Neural cell (in vitro differentiated cells): ENCODE measurements around the gene INA.

Source experiments
- CTCF ChIP-seq: fragments of 450-650 bp; IDR thresholded peaks from 2 replicates; pipeline ENCODE4 v1.5.1; 2014; ENCODE audit warnings: antibody characterized with exemption, mild to moderate bottlenecking, moderate library complexity; ENCODE audit not compliant: poor library complexity, severe bottlenecking
- EP300 ChIP-seq: fragments of 450-650 bp; conservative IDR thresholded peaks from 2 replicates; pipeline ENCODE4 v1.6.1; 2014; ENCODE audit warnings: antibody characterized with exemption, mild to moderate bottlenecking, moderate library complexity; ENCODE audit not compliant: poor library complexity, severe bottlenecking
- EZH2 ChIP-seq: fragments of 200-600, 300-800 bp; shearing (Covaris generic), sonication (generic); IDR thresholded peaks from 2 replicates; pipeline ENCODE4 v1.6.1; 2014; ENCODE audit warnings: antibody characterized with exemption, low read length, borderline replicate concordance, mild to moderate bottlenecking; ENCODE audit not compliant: insufficient read depth, poor library complexity, severe bottlenecking
- RAD21 ChIP-seq: fragments of 450-650 bp; conservative IDR thresholded peaks from 2 replicates; pipeline ENCODE4 v1.6.1; 2014; ENCODE audit warnings: antibody characterized with exemption, mild to moderate bottlenecking, moderate library complexity
- REST ChIP-seq: IDR thresholded peaks from 2 replicates; pipeline ENCODE4 v1.6.1; 2012; ENCODE audit warnings: borderline replicate concordance

- no peak for TF ChIP-seq RAD21
- TF ChIP-seq REST: no peak
- TF ChIP-seq CTCF: no peak
- TF ChIP-seq EP300: no peak
- TF ChIP-seq EZH2: no peak
These were observed 39.1 kb downstream of the INA start for GRCh38 chr10:103316087-103316486.
